Stimulated activated effector memory CD8-positive, alpha-beta T cell treated with anti-CD3 and anti-CD28 coated beads, Interleukin-12 subunit alpha, Interleukin-12 subunit beta, amount 100 ng/mL, for 72 hours (primary cell): Measurements from ENCODE around the gene CCDC81.
A peak's percentile ranks its signal among the peaks of the same experiment; 100 is the strongest.
"Not testable (repeated sequence)": the region's sequence is repeated elsewhere in the genome, so short reads cannot be mapped to it uniquely, and the experiment has no call there.

ENCODE experiments used
- ATAC-seq: fragments of 150-1000 bp; cut with Tn5 transposase; 2 replicates; pipeline ENCODE4 v1.10.0; 2021
- DNase-seq, 2 donors: peaks; one replicate each; pipeline ENCODE4 v3.0.0; 2021 to 2022; ENCODE audit warnings: low spot score in 2 of 2
- H3K27ac Mint-ChIP-seq: one replicate; pipeline ENCODE4 v1.8.0; 2022; ENCODE audit warnings: mild to moderate bottlenecking, mixed read lengths
- H3K36me3 Mint-ChIP-seq: one replicate; pipeline ENCODE4 v1.8.0; 2022; ENCODE audit warnings: mild to moderate bottlenecking, mixed read lengths
- H3K4me1 Mint-ChIP-seq: one replicate; pipeline ENCODE4 v1.8.0; 2022; ENCODE audit warnings: mixed read lengths
- H3K4me3 Mint-ChIP-seq: one replicate; pipeline ENCODE4 v1.8.0; 2022; ENCODE audit warnings: mild to moderate bottlenecking, mixed read lengths
- H3K9me3 Mint-ChIP-seq: one replicate; pipeline ENCODE4 v1.8.0; 2022; ENCODE audit warnings: mixed read lengths

Gene CCDC81

DNA sequence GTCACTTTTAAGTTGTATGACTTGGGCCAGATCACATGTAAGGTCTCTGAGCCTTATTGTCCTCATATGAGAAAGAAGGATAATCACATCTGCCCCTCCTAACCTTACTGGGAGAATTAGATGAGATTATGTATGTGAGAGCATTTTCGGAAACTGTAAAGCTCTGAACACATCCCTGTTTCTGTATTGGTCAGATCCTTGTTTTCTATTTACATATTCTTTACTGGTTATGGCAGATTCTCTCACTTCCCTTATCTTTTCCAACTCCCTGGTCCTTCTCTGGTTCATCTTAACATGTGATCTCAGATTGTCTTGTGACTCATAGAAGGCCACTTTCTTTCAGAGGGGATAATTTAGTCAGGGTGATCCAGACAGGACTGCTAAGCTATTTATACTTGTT, 41.8 kb downstream of the CCDC81 start:
- Mint-ChIP-seq H3K4me1 (no peaks in the 10 kb centered on the region), H3K27ac (no peak overlapping the region), H3K4me3 (no peak overlapping the region), H3K9me3 (no peaks in the 10 kb centered on the region), H3K36me3 (no peaks in the 10 kb centered on the region)
- DNase-seq (no peak), ATAC-seq (no peak)

DNA sequence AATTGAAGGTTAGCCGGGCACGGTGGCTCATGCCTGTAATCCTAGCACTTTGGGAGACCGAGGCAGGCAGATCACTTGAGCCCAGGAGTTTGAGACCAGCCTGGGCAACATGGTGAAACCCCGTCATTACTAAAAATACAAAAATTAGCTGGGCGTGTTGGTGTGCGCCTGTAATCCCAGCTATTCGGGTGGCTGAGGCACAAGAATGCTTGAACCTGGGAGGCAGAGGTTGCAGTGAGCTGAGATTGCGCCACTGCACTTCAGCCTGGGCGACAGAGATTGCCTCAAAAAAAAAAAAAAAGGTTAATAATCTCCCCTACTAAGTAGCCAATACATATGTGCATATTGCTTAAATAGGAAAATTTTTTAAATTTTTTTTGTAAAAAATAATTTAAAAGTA, 42.3 kb downstream of the CCDC81 start:
- not testable (repeated sequence) for DNase-seq, H3K36me3 Mint-ChIP-seq, H3K4me1 Mint-ChIP-seq, ATAC-seq, H3K4me3 Mint-ChIP-seq, H3K9me3 Mint-ChIP-seq, H3K27ac Mint-ChIP-seq

DNA sequence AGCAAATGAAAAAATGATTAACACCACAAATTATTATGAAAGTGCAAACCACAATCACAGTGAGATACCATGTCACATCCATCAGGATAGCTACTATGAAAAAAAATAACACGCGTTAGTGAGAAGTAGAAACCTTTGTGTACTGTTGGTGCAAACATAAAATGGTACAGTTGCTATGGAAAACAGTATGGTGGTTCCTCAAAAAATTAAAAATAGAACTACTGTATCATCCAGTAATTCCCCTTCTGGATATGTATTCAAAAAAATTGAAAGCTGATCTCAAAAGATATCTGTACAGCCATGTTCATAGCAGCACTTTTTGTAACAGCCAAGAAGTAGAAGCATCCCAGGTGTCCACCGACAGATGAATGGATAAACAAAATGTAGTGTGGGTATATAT, 43.4 kb downstream of the CCDC81 start:
- Mint-ChIP-seq H3K4me3 (no peak overlapping the region), H3K36me3 (no peaks in the 10 kb centered on the region), H3K27ac (no peak overlapping the region), H3K9me3 (no peaks in the 10 kb centered on the region), H3K4me1 (no peaks in the 10 kb centered on the region)
- DNase-seq (no peak), ATAC-seq (no peak)

DNA sequence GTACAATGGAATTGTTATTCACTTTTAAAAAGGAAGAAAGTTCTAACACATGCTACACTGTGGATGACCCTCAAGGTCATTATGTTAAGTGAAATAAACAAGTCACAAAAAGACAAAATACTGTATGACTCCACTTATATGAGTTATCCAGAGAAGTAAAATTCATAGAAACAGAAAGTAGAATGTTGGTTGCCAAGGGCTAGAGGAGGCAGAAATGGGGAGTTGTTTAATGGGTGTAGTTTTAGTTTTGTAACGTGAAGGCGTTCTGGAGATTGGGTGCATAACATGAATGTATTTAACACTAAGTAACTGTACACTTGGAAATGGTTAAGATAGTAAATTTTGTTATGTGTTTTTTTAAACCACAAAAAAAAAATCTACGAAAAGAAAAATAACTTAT, 43.8 kb downstream of the CCDC81 start:
- H3K4me3 Mint-ChIP-seq = no peak overlapping the region
- no peaks in the 10 kb centered on the region for H3K4me1 Mint-ChIP-seq
- ATAC-seq (peak; percentile 41), DNase-seq (no peak)
- no peaks in the 10 kb centered on the region for H3K9me3 Mint-ChIP-seq
- no peak overlapping the region for H3K27ac Mint-ChIP-seq
- no peaks in the 10 kb centered on the region for H3K36me3 Mint-ChIP-seq

DNA sequence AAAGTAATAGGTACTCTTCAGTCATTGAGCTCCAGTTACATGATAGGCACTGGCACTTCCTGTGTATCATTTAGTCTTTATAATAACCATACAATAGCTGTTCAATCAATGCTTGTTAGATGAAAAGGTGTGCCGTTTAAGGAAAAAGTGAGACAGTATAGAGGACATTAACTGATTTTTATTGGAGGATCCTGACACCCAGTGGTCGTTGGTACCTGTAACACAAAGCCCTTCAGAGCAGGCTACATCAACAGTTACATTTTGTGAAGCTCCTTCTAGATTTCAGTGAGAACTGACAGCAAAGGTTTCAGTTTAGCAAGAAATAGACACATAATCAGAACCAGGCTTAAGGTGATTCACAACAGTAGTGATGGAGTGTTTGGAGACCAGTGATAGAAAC, 44.2 kb downstream of the CCDC81 start:
- Mint-ChIP-seq H3K4me3 (no peak overlapping the region), H3K4me1 (no peaks in the 10 kb centered on the region), H3K27ac (no peak overlapping the region), H3K36me3 (no peaks in the 10 kb centered on the region), H3K9me3 (no peaks in the 10 kb centered on the region)
- ATAC-seq (peak; percentile 80), DNase-seq (no peak)

DNA sequence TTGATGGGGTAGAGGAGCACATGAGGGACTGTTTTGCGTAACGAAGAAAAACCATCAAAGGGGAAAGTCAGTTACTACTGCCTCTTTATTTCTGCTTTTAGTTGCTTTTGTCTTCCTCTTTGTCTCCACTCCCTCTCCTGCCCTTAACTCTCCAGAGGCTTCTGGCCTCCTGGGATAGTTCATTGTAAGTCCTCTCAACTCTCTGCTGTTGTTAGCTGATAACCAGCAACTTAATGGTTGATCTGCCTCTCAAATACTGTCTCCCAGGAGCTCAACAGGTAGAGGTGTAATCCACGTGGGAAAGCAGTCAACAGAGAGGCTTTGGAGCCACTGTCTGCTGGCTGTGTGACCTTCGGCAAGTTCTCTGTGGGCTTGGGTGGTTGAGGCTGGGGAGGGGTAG, 47.3 kb downstream of the CCDC81 start:
- H3K4me3 Mint-ChIP-seq = no peak overlapping the region
- no peaks in the 10 kb centered on the region for H3K36me3 Mint-ChIP-seq
- peaks cover 4% of the 10 kb centered on the region for H3K9me3 Mint-ChIP-seq
- ATAC-seq (no peak), DNase-seq (no peak)
- no peaks in the 10 kb centered on the region for H3K4me1 Mint-ChIP-seq
- H3K27ac Mint-ChIP-seq = no peak overlapping the region

DNA sequence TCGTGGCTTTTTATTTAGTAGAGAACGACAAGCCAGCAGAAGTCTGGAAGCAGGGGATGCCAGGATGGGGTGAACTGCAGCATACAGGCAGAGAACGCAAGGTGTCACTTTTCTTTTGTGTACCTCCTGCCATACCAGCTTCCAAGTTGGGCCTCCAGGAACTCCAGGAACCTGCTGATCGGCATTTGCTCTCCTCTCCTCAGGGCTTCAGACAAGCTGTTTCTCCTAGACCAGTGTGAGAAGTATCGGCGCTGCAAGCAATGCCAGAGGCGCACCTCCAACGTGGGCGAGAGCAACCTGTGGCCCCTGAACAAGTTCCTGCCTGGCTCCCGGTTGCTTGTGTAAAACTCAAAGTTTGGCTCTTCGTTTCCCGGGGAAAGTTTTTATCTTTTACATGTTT, 47.7 kb downstream of the CCDC81 start:
- no peaks in the 10 kb centered on the region for H3K4me1 Mint-ChIP-seq
- ATAC-seq (no peak), DNase-seq (no peak)
- H3K36me3 Mint-ChIP-seq = no peaks in the 10 kb centered on the region
- peaks cover 7% of the 10 kb centered on the region for H3K9me3 Mint-ChIP-seq
- H3K27ac Mint-ChIP-seq = no peak overlapping the region
- H3K4me3 Mint-ChIP-seq = no peak overlapping the region

DNA sequence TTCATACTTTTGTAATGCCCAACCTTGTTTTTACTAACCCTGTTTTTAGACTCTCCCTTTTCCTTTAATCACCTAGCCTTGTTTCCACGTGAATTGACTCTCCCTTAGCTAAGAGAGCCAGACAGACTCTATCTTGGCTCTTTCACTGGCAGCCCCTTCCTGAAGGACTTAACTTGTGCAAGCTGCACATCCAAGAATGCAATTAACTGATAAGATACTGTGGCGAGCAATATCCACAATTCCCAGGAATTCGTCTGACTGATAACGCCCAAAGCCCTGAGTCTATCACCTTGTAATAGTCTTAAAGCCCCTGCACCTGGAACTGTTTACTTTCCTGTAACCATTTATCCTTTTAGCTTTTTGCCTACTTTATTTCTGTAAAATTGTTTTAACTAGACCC, 48.8 kb downstream of the CCDC81 start:
- not testable (repeated sequence) for DNase-seq, H3K36me3 Mint-ChIP-seq, ATAC-seq, H3K27ac Mint-ChIP-seq, H3K4me3 Mint-ChIP-seq, H3K4me1 Mint-ChIP-seq, H3K9me3 Mint-ChIP-seq

DNA sequence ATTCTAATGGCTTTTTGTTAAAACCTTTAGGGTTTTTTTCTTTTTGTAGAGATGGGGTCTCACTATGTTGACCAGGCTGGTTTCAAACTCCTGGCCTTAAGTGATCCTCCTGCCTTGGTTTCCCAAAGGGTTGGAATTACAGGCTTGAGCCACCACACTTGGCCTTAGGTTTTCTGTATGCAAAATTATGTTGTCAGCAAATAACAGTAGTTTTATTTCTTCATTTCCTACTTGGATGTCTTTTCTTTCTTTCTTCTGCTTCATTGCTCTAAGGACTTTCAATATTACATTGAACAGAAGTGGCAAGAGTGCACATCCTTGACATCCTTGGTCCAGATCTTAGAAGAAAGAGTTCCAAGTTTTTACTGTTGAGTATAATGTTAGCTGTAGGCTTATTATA, 52.8 kb downstream of the CCDC81 start:
- H3K4me1 Mint-ChIP-seq = no peaks in the 10 kb centered on the region
- no peak overlapping the region for H3K4me3 Mint-ChIP-seq
- ATAC-seq (no peak), DNase-seq (no peak)
- no peak overlapping the region for H3K27ac Mint-ChIP-seq
- no peaks in the 10 kb centered on the region for H3K36me3 Mint-ChIP-seq
- peaks cover 7% of the 10 kb centered on the region for H3K9me3 Mint-ChIP-seq

DNA sequence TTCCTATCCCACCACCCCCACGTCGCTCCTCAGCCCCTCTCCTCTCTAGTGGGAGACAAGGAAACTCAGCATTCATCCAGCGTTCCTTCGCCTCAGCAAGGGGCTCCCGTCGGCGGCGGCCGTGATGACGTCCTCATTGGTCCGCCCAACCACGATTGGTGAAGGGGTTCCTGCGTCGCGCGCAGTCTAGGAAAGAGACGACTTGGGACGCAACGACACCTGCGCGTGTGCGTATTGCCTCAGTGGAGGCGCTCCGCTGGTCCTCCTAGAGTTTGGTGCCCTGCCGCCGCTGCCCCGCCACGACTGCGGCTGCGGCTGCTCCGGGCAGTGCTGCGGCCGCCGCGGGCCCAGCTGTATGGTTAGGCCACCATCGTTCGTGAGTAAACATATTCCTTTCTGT, 56.6 kb downstream of the CCDC81 start:
- no peaks in the 10 kb centered on the region for H3K4me1 Mint-ChIP-seq
- H3K36me3 Mint-ChIP-seq = no peaks in the 10 kb centered on the region
- peaks cover 4% of the 10 kb centered on the region for H3K9me3 Mint-ChIP-seq
- DNase-seq (no peak), ATAC-seq (peak; percentile 55)
- H3K27ac Mint-ChIP-seq = no peak overlapping the region
- H3K4me3 Mint-ChIP-seq = peak overlapping the region; percentile 37

DNA sequence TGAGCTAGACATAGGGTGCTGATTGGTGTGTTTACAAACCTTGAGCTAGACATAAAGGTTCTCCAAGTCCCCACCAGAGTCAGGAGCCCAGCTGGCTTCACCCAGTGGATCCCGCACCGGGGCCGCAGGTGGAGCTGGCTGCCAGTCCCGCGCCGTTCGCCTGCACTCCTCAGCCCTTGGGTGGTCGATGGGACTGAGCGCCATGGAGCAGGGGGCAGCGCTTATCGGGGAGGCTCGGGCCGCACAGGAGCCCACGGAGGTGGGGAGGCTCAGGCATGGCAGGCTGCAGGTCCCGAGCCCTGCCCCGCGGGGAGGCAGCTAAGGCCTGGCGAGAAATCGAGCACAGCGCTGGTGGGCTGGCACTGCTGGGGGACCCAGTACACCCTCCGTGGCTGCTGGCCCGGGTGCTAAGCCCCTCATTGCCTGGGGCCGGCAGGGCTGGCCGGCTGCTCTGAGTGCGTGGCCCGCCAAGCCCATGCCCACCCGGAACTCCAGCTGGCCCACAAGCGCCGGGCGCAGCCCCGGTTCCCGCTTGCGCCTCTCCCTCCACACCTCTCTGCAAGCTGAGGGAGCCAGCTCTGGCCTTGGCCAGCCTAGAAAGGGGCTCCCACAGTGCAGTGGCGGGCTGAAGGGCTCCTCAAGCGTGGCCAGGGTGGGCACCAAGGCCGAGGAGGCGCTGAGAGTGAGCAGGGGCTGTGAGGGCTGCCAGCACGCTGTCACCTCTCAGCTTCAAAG, 58.8 kb downstream of the CCDC81 start:
- not testable (repeated sequence) for ATAC-seq, H3K36me3 Mint-ChIP-seq, H3K4me1 Mint-ChIP-seq, H3K4me3 Mint-ChIP-seq, DNase-seq, H3K27ac Mint-ChIP-seq, H3K9me3 Mint-ChIP-seq

DNA sequence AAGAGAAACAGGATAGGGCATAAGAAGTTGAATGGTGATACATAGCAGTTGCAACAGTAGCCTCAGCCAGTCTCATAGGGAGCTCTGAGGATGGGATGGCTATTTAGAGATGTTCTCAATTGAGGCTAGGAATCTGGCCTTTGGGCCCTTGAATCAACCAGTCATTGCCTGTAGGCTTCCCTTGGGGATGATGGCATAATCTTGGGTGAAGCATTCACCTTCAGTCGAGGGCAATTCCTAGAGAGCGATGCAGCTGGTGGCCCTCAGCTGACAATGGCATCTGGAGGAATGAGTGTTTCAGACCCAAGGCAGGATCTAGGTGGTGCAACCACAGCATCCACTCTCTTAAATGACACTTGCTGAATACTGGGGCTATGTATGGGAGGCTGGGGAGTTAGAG, 61.0 kb downstream of the CCDC81 start:
- Mint-ChIP-seq H3K36me3 (no peaks in the 10 kb centered on the region), H3K27ac (no peak overlapping the region), H3K4me1 (no peaks in the 10 kb centered on the region), H3K9me3 (no peaks in the 10 kb centered on the region), H3K4me3 (no peak overlapping the region)
- ATAC-seq (no peak), DNase-seq (no peak)

DNA sequence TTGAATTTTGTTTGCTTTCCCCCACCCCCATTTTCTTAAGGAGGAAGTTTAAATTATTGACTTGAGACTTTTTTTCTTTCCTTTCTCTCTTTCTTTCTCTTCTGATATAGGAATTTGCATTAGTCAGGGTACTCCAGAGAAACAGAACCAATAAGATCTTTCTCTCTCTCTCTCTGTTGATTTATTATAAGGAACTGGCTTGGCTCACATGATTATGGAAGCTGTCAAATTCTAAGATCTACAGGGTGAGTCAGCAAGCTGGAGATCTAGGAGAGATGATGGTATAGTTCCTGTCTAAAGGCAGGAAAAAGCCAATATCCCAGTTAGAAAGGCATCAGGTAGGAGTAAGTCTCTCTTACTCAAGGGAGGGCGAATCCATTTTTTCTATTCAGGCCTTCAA, 64.0 kb downstream of the CCDC81 start:
- Mint-ChIP-seq H3K36me3 (no peaks in the 10 kb centered on the region), H3K4me3 (no peak overlapping the region), H3K4me1 (peaks cover 11% of the 10 kb centered on the region), H3K27ac (no peak overlapping the region), H3K9me3 (no peaks in the 10 kb centered on the region)
- ATAC-seq (no peak), DNase-seq (no peak)

DNA sequence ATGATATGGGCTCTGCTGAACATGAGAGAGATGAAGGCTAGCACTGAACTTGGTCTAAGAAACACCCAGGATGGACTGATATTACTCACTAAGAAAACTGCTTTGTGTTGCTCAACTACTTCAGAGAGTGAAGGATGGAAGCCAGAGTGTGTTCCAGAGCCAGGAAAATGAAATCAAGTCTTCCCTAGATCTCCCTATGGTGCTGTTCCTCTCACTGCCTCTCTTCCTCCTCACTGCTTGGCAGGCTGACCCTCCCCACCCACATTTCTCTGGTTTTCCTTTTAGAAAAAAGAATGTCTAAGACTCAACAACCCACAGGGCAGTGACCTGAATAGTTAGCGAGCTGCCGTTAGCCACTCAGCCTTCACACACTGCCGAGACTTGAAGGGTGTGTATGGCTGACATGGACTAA, 65.6 kb downstream of the CCDC81 start:
- Mint-ChIP-seq H3K9me3 (no peaks in the 10 kb centered on the region), H3K4me1 (peaks cover 17% of the 10 kb centered on the region), H3K4me3 (no peak overlapping the region), H3K36me3 (no peaks in the 10 kb centered on the region), H3K27ac (no peak overlapping the region)
- peak; percentile 53 for ATAC-seq
- DNase-seq = no peak

DNA sequence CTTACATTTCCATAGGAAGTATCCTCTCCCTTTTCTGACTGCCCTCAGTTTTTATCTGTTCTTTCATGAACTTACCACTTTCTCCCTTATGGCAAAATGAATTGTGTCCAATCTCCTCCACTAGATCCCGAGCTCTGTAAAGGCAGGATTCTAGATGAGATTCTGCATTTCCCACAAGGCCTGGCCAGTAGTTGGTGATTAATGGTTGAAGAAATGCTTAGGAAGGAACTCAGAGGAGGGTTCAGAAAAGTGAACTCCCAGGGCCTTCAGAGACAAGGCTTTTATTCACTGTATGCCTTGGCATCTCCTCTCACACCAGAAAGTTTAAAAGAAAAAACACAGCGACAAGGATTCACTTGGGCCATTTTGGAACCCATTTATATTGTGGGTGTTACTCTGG, 66.2 kb downstream of the CCDC81 start:
- H3K9me3 Mint-ChIP-seq = no peaks in the 10 kb centered on the region
- no peak overlapping the region for H3K27ac Mint-ChIP-seq
- H3K4me3 Mint-ChIP-seq = no peak overlapping the region
- DNase-seq (no peak), ATAC-seq (no peak)
- H3K4me1 Mint-ChIP-seq = peaks cover 17% of the 10 kb centered on the region
- no peaks in the 10 kb centered on the region for H3K36me3 Mint-ChIP-seq

DNA sequence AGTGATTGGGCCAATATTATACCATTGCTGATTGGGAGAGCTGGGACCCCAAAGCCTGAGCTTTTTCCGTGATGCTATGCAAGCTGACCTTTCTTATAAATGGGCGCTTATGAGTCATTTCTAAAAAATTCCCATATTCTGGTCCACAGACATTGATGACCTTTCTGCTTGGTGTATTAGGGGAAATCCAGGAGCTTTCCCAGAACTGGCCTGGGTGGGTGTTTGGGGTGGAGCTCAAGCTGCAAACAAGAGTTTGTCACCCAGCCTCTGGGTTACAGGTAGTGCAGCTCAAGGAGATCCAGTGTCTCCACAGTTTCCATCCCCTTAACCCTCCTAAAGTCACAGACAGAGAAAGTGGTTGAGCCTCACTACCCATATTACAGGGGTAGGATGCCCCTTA, 67.7 kb downstream of the CCDC81 start:
- H3K4me3 Mint-ChIP-seq = peak overlapping the region; percentile 4
- peaks cover 22% of the 10 kb centered on the region for H3K4me1 Mint-ChIP-seq
- no peak overlapping the region for H3K27ac Mint-ChIP-seq
- no peaks in the 10 kb centered on the region for H3K9me3 Mint-ChIP-seq
- no peaks in the 10 kb centered on the region for H3K36me3 Mint-ChIP-seq
- no peak for DNase-seq
- no peak for ATAC-seq

DNA sequence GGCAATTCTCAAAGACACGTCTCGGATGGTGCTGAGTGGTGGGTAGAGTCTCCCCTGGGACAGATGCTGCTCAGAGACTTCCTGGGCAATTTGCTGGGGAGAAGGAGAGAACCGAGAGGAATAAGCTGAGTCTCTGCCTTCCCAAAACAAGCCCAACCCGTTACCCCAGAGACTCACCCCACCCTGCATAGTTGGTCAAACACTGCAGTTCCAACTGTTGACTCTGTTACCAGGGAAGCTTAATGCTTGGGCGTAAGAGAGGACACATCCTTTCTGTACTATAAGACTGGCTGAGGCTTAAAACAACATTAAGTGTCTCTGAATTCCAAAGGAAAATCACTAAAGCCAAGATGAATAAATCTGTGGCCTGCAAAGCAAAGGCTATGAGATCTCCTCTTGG, 68.1 kb downstream of the CCDC81 start:
- no peak for ATAC-seq
- Mint-ChIP-seq H3K27ac (no peak overlapping the region), H3K9me3 (no peaks in the 10 kb centered on the region), H3K4me3 (peak overlapping the region; percentile 4), H3K4me1 (peaks cover 22% of the 10 kb centered on the region), H3K36me3 (no peaks in the 10 kb centered on the region)
- DNase-seq = no peak
